ENCODE results near the gene BMP4. TPM values are rescaled to one million over a fixed set of nuclear protein-coding genes. Genes with fewer than 3 reads are reported as not detected.

The BMP4 gene
- total and polyA plus RNA-seq, 10 of the 15 experiments (the other 5 are each of a cell fraction or from before 2014, with no cell fraction given) = 0.11 to 1.8 (median 0.60) TPM; not detected in 1

DNA sequence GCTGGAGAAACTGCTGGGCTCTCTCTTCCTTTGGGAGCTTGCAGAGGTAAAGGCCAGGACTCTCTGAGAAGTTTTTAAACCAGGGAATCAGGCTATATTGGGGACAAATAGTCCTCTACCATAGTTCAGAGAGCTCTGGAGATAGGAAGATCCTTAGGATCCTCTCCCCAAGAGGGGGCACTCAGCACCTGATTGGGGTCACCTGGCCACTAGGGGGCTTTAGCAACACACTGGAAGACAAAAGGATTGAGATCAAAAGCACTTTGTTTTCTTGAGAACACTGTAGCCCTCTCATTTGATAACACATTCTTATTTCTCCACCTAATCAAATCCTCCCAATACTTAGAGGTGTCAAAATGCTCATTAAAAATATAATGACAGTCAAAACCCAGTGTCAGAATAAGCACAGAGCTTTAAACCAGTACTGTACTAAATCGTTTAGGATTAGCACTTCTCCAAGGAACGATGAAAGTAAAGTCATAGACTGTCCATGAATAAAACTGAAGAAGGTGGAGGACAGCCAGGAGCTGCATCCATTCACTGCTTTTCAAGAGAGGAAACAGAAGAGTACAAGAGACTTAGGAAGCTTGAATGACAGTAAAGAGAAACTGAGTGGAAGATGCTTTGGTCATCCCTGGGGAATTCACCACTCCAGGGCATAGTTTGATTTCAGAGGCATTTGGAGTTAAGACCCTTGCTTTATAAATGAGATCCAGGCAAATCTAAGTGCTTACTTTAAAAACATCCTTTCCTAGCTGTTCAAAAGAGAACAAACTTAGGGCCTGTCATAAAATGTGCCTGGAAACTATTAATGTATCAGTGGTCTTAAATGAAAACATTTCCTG, 26.5 kb downstream of the BMP4 start:
- Histone ChIP-seq H4K20me1 (ENCODE audit: control insufficient read depth, insufficient read depth) (no peaks in the 10 kb centered on the region), H2AFZ (ENCODE audit: control insufficient read depth, low read depth, low read length) (no peak overlapping the region), H3K27ac (ENCODE audit: control insufficient read depth, insufficient read depth) (no peak overlapping the region), H3K4me3 (no peak overlapping the region), H3K79me2 (ENCODE audit: control insufficient read depth, insufficient read depth, low read length) (no peaks in the 10 kb centered on the region), H3K4me2 (ENCODE audit: control insufficient read depth, insufficient read depth) (no peak overlapping the region), H3K36me3 (ENCODE audit: control insufficient read depth in 2 of 2, insufficient read depth in 2 of 2, low read length in 1 of 2) (no peaks in the 10 kb centered on the region), H3K4me1 (ENCODE audit: control insufficient read depth, insufficient read depth, low read length) (no peaks in the 10 kb centered on the region), H3K27me3 (replicated peaks in 1 of 2; ENCODE audit: control insufficient read depth in 2 of 2, insufficient read depth in 2 of 2, low read length in 1 of 2) (no peaks in the 10 kb centered on the region; a peak in 1 of 4 replicates), H3K9me3 (replicated peaks; ENCODE audit: control insufficient read depth, insufficient read depth, low read length) (no peaks in the 10 kb centered on the region), H3K9ac (ENCODE audit: control insufficient read depth, insufficient read depth, low read length) (no peak overlapping the region)
- ATAC-seq (peak; percentile 54; the same call in 2 of the 3 replicates), FAIRE-seq (no peak), DNase-seq (ENCODE audit: low read depth, low spot score) (no peak)
- ChIA-PET RAD21 (ENCODE audit: unreplicated experiment) (interaction anchor here (1.0 to 1.2 kb wide), 3 partner anchors 244 to 418 kb away, joined by 3 to 5 read pairs (median 3); no protein-coding TSS in a partner anchor), POLR2A (no interaction called here), SMC1A (ENCODE audit: uncharacterized antibody, unreplicated experiment) (interaction anchor here (1.1 to 2.8 kb wide), 3 partner anchors 243 to 499 kb away, joined by 3 to 11 read pairs (median 3); no protein-coding TSS in a partner anchor), CTCF (interaction anchor here (1.0 to 3.0 kb wide), 7 partner anchors 10 to 419 kb away, joined by 3 to 18 read pairs (median 5); no protein-coding TSS in a partner anchor)
- WGBS (ENCODE audit: insufficient coverage, insufficient replicate concordance, low lambda C conversion rate, missing lambda C conversion rate) = 65% methylated on average over 2 of the region's 2 CpGs
- BruUV-seq (replicated peaks) = no TSS peak
- in situ Hi-C loops (cut with MboI) = no loop called here
- TF ChIP-seq CTCF (IDR thresholded peaks at IDR 0.05 in 2 of 3, conservative IDR thresholded peaks at IDR 0.05 in 1 of 3; ENCODE audit: control insufficient read depth in 2 of 3, extremely low read depth in 1 of 3, insufficient read depth in 1 of 3, low read depth in 3 of 3, low read length in 3 of 3) (peak; percentile 60 to 71 (median 68)), POLR2A (IDR thresholded peaks at IDR 0.05; ENCODE audit: low read depth, low read length) (no peak), TCF3 (IDR thresholded peaks at IDR 0.05; ENCODE audit: borderline replicate concordance, insufficient read depth, low read depth, low read length) (no peak), SMC3 (IDR thresholded peaks at IDR 0.05; ENCODE audit: borderline replicate concordance, low read length) (peak; percentile 49; the same call in 1 of the 2 replicates), RAD21 (IDR thresholded peaks at IDR 0.05; ENCODE audit: insufficient read depth, low read depth, low read length) (peak; percentile 59)
- intact Hi-C loops (cut with micrococcal nuclease; ENCODE audit: unreplicated experiment) = loop anchor here (2.0 to 10.0 kb wide), 3 partner anchors 245 to 405 kb away; no protein-coding TSS in a partner anchor

Data from GM12878 (cell line).